GOT3 (cell line): ENCODE data around the gene RGS9.

Source experiments
- DNase-seq: peaks from one replicate; lab custom pipeline; 2025; ENCODE audit warnings: mixed read lengths; lab: John Stamatoyannopoulos, UW

RGS9 gene

DNA sequence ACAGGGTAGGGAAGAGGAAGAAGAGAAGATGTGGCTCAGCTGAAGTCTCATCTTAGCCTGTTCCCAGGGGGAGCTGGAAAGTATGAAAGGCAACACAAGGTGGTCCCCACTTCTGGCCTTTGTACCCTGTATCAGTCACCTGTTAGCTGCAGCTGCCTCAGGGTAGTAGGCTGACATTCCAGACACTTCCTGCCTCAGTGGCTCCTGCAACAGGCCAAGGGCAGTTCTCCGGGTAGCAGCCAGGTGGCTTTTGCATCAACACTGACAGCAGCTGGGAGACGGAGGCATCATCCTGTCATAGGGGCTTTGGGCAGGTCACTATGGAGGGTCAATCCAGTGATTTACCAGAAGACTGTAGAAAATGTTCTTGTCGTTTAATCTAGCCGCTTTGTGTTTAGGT is 124.0 kb downstream of the RGS9 start:
- no peak for DNase-seq

DNA sequence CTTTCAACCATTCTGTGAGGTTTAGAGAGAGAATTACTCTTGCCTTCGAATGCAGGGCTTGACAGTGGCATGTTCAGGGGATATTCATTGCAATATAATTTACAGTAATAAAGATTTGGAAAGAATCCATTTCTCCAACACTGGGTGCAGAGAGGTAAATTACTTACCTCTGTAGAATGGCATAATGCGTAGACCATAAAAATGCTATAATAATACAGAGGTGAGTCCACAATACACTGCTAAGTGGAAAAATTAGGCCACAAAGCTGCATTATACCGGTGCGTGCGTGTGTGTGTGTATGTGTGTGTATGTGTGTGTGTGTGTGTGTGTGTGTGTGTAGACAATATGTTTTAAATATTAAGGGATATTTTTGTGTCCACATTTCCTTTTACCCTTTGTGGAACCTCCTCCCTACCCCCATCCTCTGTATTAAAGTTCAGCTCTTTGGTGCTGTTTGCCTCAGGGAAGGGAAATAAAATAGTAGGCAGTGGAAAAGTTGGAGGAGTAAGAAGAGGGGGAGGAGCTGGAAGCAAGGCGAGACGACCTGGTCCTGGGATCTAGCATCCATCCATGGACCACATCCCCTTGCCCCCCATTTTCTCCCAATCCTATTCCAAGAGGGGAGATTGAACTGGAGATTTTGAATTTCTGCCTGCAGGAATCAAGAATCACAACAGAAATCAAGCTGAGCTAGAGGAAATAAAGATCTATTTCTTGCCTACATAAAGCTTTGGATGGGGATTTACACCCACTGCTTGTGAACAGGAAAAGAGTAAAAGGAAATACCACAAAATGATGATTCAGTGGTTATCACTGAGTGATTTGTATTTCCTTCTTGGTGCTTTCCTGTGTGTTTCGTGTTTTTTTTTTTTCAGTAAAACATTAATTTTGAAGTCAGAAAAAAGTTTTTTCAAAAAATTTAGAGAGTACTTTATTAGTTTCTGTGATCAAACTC is 124.8 kb downstream of the RGS9 start:
- DNase-seq, result no peak

DNA sequence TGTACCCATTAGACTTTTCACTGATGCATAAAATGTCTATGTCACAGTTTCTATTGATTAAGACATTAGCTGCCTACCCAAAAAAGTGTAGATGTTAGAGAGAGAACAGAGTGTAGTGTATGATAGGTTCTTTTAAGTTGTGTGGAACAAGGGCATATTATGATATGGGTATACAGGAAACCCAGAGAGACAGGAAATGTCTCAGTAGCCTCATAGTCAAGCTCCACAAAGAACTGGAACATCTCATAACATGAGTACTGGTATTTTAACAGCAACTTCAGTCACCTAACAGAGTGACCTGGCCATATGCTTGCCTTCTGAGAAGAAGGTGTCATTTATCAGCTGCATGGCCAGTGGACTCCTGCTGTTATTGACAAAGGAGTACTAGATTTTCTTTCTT is 128.1 kb downstream of the RGS9 start:
- no peak for DNase-seq

DNA sequence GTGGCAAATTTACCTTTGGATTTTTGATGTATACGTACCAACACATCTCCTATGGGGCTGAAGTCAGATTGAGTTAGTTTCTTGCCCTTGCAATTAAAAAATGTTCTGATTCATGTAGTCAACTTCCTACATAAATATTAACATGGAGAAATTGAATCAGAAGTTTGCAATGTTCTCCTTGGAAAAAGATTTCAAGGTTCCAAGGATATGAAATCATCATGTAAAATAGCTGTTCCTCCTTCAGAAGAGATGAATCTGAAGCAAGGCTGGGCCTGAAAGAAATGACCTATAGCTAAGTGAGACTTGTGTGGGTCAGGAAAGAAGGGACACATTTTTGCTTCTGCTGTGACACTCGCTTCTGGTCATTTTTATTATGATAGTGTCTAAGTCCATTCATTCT is 131.7 kb downstream of the RGS9 start:
- no peak for DNase-seq

DNA sequence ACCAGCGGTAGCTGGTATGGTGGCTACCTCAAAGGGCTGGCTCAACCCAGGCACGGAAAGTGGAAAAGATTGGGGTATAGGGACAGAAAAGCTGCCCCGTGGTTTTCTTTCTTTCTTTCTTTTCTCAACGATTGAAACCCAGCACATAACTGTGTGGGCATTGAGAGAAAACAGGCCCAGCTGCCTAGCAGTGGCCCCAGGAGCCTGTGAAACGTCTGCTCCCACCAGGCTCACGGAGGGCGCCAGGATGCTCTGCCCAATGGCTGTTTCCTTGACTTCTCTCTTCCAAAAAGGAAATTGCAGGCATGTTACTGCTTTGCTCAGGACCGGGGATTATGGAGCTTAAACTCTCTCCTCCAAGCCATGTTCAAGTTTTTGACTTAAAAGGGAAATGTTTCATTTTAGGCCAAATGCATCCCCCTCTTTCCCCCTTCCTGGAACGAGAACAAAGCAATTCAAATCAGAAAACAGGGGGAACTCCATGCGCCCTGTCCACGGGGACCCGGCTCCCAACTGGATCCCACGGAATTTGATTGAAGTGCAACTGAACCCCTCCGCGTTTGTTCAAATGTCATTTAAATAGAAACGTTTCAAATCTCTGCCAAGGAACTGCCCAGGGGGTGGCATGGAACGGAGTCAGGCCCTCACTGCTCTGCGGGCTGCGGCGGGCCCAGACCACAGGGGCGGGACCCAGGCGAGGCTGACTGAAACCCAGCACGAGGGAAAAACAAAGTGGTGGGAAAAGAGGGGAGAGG is 133.5 kb downstream of the RGS9 start:
- DNase-seq, result no peak

DNA sequence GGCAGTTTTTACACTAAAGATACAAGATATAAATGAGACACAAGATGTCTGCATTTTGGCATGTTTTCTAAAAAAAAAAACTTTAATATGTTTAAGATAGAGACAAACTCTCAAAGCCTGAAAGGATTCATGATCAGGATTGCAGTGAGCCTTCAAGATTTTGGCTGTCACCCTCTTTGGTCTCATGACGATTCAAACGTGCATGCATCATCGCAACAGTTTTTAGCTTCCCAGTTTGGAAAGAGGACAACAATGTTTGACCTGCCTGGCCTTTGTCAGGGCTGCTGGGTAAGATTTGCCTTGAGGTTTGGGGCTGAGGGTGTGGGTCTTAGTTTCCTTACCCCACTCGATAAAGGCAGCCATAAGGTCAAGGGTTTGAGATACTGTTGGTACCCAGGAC is 134.1 kb downstream of the RGS9 start:
- no peak for DNase-seq
